ENCODE measurements around the gene CCDC102B.

DNA sequence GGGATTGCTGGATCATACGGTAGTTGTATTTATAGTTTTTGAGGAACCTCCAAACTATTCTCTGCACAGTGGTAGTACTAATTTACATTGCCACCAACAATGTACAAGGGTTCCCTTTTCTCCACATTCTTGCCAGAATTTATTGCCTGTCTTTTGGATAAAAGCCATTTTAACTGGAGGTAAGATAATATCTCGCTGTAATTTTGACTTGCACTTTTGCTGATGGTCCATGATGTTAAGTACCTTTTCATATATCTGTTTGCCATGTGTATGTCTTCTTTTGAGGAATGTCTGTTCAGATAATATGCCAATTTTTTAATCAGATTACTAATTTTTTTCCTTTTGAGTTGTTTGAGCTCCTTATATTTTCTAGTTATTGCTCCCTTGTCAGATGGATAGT lies 158.8 kb downstream of the CCDC102B start:
- TF ChIP-seq, protein P1, sequence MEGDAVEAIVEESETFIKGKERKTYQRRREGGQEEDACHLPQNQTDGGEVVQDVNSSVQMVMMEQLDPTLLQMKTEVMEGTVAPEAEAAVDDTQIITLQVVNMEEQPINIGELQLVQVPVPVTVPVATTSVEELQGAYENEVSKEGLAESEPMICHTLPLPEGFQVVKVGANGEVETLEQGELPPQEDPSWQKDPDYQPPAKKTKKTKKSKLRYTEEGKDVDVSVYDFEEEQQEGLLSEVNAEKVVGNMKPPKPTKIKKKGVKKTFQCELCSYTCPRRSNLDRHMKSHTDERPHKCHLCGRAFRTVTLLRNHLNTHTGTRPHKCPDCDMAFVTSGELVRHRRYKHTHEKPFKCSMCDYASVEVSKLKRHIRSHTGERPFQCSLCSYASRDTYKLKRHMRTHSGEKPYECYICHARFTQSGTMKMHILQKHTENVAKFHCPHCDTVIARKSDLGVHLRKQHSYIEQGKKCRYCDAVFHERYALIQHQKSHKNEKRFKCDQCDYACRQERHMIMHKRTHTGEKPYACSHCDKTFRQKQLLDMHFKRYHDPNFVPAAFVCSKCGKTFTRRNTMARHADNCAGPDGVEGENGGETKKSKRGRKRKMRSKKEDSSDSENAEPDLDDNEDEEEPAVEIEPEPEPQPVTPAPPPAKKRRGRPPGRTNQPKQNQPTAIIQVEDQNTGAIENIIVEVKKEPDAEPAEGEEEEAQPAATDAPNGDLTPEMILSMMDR (IDR thresholded peaks at IDR 0.05) = no peak
- no peak for TF ChIP-seq EZH2 (IDR thresholded peaks at IDR 0.05; ENCODE audit: borderline replicate concordance, insufficient read depth, low read depth, low read length, poor library complexity, severe bottlenecking)
